DMS153 (cell line): ENCODE results near the gene CAPN9.
"Not testable (repeated sequence)": the region's sequence is repeated elsewhere in the genome, so short reads cannot be mapped to it uniquely, and the experiment has no call there.

Experiments
- DNase-seq: peaks from one replicate; lab custom pipeline; 2025; lab: John Stamatoyannopoulos, UW

CAPN9 gene

DNA sequence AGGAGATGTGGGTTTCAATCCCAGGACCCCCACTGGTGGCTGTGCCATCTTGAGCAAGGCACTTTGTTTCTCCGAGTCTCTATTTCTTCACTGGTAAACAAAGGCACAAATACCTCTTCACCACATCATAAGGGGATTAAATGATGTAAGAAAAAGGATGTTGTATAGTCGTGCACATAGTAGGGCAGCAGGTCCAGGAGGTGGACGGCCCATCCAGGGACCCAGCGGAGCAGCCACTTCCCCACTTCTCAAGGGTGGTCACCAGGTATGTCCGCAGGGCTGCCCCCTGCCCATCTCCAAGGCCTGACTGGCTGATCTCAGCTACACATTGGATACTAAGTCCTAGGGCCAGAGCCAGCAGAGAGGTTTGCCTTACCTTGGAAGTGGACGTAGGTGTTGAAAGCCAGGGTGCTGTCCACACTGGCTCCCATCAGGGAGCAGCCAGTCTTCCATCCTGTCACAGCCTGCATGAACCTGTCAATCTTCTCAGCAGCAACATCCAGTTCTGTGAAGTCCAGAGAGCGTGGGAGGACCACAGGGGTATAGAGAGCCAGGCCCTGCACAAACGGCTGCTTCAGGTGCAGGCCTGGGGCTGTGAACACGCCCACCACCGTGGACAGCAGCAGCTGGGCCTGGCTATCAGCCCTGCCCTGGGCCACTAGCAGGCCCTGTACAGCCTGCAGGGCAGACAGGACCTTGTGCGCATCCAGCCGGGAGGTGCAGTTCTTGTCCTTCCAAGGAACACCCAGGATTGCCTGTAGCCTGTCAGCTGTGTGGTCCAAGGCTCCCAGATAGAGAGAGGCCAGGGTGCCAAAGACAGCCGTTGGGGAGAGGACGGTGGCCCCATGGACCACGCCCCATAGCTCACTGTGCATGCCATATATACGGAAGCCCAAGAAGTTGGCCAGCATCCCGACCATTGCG lies 37.3 kb upstream of the CAPN9 start:
- DNase-seq, result no peak

DNA sequence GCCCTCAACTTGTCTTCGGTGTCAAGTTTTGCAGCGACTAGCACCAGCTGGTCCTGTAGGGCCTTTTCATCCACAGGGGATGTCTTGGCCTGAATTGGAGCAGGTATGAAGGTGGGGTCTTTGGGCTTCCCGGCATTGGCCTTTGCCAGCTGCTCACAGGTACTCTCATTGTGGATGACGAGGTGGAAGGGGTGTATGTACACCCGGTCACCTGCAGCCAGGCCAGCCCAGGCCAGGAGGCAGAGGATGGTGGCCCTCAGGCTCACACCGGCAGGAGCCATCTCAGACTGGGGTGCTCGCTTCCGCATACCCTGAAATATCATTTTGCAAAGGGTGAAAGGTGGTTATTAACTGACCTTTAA lies 36.7 kb upstream of the CAPN9 start:
- DNase-seq, result no peak

DNA sequence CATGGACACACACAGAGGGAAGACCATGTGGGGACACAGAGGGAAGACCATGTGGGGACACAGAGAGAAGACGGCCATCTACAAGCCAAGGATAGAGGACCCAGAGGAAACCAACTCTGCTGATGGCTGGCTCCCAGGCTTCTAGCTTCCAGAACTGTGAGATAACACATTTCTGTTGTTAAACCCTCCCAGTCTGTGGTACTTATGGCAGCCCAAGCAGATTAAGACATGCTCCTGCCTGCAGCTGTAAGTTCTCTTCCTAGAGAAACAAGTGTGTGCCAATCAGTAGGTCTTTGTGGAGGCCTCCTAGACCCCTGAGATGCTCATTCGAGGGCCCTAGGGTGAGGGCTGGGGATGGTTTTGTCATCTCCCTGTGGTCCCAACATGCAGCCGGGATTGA lies 35.9 kb upstream of the CAPN9 start:
- no peak for DNase-seq

DNA sequence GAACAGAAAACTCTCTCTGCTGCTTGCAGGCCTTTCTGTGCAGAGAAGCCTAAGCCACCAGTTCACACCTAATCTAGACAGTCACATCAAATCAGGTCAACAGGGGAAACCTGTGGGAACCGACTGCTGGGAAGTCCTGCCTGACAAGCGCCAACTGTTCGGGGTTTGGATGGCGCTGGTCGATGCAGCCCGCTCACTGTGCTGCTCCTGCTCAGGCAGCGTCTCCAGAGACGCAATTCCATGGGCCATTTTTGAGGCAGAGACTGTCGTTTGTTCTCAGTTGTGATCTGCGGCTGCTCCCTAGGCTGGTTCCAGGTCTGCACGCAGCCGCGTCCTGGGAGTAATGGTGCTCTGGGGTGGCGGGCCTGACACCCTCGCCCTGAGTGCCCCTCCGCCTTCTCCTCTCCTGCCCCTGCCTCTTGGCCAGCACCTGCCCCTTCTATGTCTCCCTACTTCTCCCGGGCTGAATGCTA lies 34.7 kb upstream of the CAPN9 start:
- DNase-seq, result no peak

DNA sequence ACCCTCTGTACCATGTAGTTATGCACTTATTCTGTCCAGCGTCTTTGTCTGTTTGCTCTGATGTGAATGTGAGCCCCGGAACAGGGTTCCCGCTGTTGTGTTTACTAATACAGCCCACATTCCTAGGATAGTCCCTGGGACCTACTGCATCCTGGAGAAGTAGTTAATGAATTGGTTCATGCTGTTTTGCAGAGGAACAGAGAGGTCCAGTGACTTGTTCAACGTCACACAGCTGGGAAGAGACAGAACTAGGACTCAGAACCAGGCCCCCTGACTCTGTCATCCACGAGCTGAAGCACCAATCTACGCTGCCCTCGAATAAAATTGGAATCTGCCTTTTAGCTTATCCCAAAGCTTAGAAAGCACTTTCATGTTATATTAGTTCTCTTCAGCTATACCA lies 34.0 kb upstream of the CAPN9 start:
- no peak for DNase-seq

DNA sequence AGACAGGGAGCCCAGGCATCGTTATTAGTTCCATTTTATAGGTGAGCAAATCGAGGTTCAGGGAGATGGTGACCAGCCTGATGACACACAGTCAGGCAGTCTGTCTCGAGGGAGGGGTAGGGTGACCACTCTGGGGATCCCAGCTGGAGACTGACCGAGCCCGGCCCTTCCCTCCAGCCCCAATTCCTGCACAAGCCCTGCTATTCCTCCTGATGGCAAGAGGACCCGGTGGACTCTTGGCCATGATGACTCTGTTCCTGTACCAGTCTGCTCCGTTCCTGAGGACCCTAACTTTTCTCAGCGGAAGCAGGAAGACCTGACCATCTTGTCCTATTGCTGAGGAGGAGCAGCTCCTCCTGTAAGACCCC lies 33.7 kb upstream of the CAPN9 start:
- no peak for DNase-seq

DNA sequence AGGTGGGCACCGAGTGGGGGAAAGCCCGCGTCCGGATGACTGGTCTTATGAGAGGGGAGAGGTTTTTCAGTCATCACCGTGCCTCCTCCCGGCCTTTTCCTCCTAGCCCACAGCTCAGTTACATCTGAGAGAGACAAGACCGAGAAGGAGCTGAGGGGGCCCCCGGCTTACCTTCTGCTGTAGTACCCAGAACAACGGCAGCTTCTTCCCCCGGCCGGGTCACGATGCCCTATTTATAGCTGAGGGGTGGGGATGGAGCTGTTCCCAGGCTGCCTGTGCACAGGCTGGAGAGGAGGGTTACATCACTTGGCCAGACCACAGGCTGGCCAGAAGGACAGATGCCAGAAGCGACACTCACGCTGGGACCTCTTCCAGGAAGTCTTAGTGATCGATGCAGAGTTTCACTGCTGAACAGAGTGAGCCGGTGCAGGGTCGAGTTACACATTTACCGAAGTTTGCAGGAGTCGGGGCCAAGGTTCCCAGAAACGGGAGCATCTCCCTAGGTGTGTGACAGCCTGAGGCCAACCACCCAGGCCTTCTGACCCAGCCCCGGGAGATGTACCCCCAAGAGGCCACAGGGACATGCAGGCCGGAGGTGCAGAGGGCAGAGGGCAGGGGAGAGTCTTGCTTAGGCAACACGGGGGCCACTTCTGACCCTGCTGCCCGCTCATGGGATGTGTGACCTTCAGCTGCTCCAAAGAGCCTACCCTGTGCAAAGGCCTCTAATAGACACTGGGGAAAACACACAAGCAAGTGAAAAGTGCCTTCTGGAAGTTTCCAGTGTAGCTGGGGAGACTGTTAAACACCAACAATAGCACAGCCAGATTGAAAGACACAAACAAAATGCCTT lies 33.0 kb upstream of the CAPN9 start, which contains the start of gene AGT:
TSS of gene AGT (minus strand) at position 208 of the 850 bp plus-strand sequence. CDS start 3,299 bp downstream, outside the sequence.
- DNase-seq, result no peak

DNA sequence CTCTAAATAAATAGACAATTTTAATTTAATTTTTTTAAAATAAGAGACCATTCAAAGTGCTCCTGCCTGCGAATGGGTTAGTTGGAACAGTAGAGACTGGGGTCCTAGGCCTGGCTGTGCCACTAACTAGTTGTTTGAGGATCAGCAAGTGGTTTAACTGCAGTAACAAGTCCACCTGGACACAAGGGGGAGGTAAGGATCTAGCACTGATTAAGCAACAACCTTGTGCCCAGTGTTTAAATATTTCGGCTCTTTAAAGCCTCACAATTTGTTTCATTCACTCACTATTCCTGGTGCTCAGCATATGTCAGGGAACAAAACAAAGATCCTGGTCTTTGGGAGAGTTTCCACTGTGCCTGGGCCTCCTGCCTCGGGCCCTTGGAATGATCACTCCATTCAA lies 31.7 kb upstream of the CAPN9 start:
- no peak for DNase-seq

DNA sequence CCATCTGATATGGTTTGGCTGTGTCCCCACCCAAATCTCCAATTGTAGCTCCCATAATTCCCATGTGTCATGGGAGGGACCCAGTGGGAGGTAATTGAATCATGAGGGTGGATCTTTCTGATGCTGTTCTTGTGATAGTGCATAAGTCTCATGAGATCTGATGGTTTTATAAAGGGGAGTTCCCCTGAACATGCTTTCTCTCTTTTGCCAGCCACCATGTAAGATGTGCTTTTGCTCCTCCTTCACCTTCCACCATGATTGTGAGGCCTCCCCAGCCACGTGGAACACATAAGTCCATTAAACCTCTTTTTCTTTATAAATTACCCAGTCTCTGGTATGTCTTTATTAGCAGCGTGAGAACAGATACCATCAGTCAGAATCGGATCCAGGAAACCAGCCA lies 30.7 kb upstream of the CAPN9 start:
- not testable (repeated sequence) for DNase-seq

DNA sequence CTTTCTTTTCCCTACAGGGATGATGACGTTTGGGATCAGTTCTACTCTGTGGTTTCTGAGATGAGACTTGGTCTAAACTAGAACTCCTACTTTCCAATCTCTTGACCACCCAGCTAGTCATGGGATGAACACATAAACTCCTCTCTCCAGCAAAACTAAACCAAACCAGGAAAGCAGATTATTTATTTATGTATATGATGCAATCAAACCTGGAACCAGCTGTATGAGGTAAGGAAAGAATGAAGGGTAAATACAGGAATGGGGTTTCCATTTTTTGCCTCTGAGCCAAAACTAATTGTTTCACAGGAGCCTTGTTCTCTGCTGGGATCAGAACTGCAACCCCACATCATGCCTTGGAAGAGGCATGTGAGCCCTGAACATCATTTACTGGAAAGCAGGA lies 29.9 kb upstream of the CAPN9 start:
- DNase-seq, result no peak

DNA sequence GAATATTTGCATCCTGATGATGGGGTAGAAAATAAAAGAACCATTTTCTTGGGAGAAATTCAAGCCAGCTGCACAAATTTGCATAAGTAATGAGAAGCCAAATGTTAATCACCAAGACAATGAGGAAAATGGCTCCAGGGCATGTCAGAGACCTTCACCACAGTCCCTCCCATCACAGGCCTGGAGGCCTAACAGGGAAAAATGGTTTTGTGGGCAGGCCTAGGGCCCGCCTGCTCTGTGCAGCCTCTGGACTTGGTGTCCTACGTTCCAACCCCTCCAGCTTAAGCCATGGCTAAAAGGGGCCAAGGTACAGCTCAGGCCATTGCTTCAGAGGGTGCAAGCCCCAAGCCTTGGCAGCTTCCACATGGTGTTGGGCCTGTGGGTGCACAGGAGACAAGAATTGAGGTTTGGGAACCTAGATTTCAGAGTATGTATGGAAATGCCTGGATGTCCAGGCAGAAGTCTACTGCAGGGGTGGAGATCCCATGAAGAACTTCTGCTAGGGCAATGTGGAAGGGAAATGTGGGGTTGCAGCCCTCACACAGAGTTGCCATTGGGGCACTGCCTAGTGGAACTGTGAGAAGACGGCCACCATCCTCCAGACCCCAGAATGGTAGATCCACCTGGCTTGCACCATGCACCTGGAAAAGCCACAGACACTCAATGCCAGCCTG lies 25.2 kb upstream of the CAPN9 start:
- DNase-seq, result not testable (repeated sequence)

DNA sequence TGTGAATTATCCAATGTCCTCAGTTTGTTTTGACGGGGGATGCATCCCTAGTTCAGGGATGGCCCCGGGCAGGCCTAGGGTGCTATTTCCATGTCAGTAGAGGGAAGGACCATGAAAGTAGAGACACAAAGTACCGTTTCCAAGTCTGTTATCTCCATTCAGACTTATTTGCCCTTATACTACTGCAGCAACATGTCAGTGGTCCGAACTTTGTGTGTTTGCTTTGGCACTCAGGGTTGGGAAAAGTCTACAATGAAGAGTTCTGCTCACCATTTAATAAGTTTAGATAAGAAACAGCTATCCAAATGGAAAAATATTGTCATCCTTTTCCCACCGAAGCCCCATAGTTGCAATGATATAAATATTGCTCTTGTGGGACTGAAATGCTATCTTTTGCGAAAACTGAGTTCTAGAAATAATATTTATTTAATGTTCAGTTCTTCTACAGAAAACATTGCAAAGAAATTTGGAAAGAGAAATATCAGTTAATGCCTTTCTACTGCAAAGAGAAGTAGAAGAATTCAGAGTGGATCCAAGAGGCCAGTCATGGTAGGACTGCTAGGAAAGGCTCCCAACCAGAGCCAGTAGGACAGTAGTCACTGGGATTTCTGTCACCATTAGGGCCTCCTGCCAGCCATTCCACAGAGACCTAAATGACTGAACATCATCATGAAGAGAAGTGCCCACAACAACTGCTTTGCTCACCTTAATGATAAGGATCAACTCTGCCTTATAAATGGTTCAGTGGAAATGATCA lies 21.8 kb upstream of the CAPN9 start:
- no peak for DNase-seq

DNA sequence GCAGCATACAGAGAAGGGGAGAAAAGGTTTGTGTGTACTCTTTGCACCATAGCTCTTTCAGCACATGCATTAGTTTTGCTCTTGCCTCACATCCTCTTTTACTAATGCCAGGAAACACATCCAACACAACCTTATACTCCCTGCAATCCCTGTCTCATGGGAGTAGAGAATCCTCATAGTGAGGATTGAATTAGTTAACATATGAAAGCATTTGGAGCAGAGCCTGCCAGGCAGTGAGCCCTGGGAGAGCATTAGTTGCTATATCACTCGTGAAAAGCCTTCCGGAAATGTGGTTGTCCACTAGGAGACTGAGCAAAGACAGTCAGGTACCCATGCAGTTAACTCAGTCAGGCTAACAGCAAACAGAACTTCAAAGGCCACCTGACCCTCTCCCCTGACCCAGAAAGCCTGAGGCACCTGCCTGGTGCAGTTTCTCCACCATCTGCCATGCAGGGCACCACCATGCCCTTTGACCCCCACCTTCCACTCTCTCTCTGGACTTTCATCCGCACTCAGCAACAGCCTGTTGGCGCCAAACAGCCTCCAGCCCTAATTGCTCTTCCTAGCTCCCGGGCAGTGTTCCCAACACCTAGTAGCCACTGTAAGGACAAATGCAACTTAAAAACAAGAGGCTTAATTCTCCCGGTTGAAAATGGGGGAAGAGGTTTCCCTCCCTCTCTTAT lies 18.3 kb upstream of the CAPN9 start:
- DNase-seq, result no peak

DNA sequence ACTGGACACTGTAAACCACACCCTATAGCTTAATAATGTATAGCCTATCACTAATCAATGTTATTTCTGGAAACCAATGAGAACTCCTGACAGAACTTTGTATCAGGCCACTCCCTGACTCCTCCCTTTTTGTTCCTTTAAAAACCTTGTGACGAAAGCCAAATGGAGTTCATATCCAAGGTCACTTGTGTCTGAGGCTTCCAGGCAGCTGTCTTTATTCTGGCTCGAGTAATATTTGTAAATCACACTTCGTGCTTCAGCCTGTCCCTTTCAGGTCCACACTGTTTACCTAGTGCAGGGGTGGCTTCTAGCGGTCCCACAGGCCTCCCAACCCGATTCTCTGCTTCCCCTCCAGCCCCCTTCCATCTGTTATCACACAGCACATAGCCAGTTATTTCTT lies 16.2 kb upstream of the CAPN9 start:
- DNase-seq, result peak; percentile 50

DNA sequence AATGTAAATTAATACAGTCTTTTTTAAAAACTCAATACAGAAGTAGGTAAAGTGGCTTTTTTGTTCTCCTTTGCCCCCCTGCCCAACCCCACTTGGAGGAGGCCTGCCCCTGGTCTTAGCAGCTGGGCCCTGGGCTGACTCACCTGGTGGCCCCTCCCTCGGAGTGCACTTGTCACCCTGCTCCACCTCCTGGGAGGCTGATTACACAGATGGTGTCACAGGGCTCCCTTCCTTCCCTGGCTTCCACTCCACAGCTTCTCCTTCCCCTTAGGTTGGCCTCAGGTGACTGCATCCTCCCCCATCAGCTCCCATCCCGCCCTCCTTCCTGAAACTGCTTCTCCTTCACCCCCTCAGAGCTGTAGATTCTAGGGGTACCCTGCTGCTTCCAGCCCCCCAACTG lies 11.7 kb upstream of the CAPN9 start:
- no peak for DNase-seq

DNA sequence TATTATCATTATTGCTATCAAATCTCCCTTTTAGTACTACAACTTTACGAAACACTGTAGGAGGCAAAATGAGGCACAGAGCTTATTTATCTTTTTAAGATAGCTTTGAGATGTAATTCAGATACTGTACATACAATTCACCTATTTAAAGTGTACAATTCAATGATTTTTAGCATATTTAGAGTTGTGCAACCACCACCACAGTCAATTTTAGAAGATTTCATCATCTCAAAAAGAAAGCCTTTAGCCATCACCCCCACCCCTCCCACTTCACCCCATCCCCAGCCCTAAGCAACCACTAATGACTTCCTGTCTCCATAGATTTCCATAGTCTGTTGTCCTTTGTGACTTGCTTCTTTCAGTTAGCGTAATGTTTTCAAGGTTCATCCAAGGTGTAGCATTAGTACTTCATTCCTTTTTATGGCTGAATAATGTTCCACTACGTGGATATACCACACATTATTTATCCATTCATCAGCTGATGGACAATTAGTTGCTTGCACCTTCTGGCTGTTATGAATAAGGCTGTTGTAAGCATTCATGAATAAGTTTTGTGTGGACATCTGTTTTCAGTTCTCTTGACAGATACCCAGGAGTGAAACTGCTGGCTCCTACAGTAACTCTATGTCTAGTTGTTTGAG lies 9.4 kb upstream of the CAPN9 start:
- DNase-seq, result no peak

DNA sequence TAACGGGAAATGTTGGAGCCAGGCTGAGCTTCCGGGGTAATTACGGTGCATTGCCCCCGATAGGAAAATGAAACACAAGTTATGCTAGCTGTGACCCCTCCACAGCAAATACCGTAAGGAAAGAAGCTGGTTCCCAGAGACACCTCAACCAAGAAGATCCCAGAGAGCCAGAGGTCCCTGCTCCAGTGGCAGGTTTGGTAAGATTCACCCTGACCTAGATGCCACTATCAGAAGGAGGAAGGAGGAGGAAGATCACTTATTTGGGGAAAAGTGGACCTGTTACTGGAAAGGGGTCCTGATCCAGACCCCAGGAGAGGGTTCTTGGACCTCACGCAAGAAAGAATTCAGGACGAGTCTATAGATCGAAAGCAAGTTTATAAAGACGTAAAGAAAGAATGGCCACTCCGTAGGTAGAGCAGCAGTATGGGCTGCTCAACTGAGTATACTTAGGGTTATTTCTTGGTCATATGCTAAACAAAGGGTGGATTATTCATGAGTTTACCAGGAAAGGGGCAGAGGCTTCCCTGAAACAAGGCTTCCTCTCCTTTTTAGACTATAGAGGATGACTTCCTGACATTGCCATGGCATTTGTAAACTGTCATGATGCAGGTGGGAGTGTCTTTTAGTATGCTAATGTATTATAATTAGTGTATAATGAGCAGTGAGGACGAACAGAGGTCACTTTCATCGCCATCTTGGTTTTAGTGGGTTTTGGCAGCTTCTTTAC lies 7.5 kb upstream of the CAPN9 start:
- no peak for DNase-seq

DNA sequence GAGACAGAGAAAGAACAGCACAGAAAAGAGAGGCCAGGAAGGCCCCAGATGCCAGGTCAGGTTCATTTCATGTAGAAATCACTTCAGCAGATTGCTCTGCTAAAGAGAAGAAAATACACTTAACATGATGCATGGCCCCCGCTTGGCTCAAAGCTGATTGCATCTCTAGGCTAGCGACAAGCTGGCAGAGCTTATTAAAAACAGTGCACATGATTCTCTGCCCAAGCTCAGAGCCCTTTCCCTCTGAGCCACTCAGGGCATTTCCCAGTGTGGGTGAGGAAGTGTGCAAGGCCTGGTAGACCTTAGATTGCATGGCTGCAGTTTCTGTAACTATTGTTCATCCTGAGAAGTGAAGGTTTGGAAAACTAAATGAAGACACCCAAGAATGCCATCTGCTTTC lies 3.3 kb upstream of the CAPN9 start:
- DNase-seq, result no peak

DNA sequence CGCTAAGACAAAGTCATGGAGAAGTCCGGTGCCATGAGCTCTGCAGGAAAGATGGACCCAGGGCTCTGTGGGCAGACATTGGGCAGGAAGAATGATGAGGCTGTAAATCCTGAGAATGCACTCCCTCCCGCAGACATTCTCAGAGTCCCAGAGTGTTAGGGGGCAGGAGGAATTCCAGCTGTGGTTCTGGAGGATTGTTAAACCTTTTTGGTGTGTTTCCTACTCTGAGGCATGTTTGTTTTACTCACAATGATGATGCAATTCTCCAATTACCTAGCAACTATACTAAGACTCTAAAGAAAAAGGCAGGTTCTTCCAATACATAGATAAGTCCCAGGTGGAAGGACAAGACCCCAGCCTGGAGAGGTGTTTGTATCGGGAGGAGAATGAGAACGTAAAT lies 2.8 kb upstream of the CAPN9 start:
- no peak for DNase-seq

DNA sequence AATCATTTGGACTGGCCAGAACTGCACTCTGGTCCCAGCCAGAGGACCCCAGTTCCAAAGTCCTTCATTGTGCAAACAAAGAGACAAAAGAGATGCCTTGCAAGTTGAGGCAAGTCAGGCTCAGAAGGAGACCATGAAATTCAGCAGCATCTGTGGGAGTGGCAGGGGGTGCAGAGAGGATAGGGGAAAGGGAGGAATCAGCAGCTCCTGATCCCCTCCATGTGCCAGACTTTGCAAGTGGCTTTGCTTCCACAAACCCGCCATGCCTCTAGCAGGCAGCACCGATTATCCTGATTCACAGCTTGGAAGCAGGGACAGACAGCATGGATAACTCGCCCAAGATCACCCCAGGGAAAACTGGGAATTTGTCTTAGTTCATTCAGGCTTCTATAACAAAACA lies 2.1 kb upstream of the CAPN9 start:
- peak; percentile 56 for DNase-seq
